Brain microvascular endothelial cell (primary cell): Measurements from ENCODE around the gene PSD4.
A peak's percentile ranks its signal among the peaks of the same experiment; 100 is the strongest.

Experiments used
- DNase-seq: peaks from one replicate; pipeline ENCODE4 v3.0.0-alpha.2; 2020
- H3K27ac ChIP-seq: fragments of 250-450 bp; sonication (Bioruptor Pico); 2 replicates; pipeline ENCODE4 v1.5.1; 2020; ENCODE audit warnings: mild to moderate bottlenecking, moderate library complexity
- H3K27me3 ChIP-seq: fragments of 250-450 bp; sonication (Bioruptor Pico); replicated peaks from 2 replicates; pipeline ENCODE4 v1.5.1; 2020; ENCODE audit warnings: mild to moderate bottlenecking
- H3K36me3 ChIP-seq: fragments of 250-450 bp; sonication (Bioruptor Pico); replicated peaks from 2 replicates; pipeline ENCODE4 v1.5.1; 2020; ENCODE audit warnings: mild to moderate bottlenecking
- H3K4me3 ChIP-seq: 2 replicates; pipeline ENCODE4 v1.5.1; 2011; ENCODE audit warnings: low read depth, mild to moderate bottlenecking, control low read depth, low read length, moderate library complexity
- in situ Hi-C: cut with HindIII; loops from 2 replicates; pipeline ENCODE4 v1.10.0; 2017; ENCODE audit warnings: low sequenced_read_pairs, low pct_ligation_motif_present
- TF ChIP-seq, protein P1 (sequence below): IDR thresholded peaks from 2 replicates; pipeline ENCODE4 v1.5.1; 2011; ENCODE audit warnings: low read depth, mild to moderate bottlenecking, moderate library complexity, low read length, control low read depth, inconsistent platforms; ENCODE audit errors: missing control alignments

Gene PSD4

DNA sequence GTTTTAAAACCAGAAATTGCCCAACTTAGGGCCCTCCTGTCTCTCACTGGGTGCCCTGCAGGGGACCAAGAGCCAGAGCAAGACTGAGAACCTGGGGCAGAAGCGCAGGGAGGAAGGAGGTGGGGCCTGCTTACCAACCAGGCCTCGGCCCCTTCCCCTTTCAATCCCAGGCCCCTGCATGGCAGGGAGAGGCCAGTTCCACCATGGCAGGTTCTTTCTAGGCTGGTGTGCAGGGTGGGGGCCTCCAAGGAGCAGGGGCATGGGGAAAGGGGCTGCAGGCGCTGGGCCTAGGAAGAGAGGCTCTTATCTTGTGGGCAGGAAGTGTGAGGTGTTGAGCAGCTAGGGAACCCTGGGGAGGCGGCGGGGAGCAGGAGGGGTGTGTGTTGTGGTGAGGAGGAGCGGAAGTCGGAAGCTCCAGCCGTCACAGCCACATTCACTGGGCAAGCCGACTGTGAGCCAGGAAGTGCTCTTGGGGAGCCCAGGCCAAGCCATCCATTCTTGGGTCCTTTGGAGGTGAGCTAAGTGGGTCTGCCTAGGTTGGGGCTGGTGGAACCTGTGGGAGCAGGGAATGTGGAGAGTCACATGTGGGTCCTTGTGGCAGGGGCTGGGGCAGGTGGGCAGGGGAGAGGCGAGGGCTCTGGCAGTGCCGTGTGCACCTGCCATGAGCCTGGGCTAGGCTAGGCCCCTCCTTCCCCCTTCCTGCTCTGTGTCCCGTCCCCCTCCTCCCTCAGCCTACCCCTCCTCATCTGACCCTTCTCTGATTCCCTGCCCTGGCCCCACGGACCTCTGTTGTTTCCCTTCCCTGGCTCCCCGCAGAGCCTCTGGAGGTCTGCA is at the start of gene PSD4:
PSD4 (plus strand) TSS at position 430 of the 834 bp plus-strand sequence. CDS start 8,486 bp downstream, outside the sequence.
- in situ Hi-C loops = no loop called here
- H3K36me3 ChIP-seq = no peaks in the 10 kb centered on the region
- H3K27me3 ChIP-seq = no peaks in the 10 kb centered on the region
- H3K4me3 ChIP-seq = no peak within 1 kb of the TSS
- TF ChIP-seq, protein P1, sequence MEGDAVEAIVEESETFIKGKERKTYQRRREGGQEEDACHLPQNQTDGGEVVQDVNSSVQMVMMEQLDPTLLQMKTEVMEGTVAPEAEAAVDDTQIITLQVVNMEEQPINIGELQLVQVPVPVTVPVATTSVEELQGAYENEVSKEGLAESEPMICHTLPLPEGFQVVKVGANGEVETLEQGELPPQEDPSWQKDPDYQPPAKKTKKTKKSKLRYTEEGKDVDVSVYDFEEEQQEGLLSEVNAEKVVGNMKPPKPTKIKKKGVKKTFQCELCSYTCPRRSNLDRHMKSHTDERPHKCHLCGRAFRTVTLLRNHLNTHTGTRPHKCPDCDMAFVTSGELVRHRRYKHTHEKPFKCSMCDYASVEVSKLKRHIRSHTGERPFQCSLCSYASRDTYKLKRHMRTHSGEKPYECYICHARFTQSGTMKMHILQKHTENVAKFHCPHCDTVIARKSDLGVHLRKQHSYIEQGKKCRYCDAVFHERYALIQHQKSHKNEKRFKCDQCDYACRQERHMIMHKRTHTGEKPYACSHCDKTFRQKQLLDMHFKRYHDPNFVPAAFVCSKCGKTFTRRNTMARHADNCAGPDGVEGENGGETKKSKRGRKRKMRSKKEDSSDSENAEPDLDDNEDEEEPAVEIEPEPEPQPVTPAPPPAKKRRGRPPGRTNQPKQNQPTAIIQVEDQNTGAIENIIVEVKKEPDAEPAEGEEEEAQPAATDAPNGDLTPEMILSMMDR = no peak
- DNase-seq = no peak
- H3K27ac ChIP-seq = no peak within 1 kb of the TSS

DNA sequence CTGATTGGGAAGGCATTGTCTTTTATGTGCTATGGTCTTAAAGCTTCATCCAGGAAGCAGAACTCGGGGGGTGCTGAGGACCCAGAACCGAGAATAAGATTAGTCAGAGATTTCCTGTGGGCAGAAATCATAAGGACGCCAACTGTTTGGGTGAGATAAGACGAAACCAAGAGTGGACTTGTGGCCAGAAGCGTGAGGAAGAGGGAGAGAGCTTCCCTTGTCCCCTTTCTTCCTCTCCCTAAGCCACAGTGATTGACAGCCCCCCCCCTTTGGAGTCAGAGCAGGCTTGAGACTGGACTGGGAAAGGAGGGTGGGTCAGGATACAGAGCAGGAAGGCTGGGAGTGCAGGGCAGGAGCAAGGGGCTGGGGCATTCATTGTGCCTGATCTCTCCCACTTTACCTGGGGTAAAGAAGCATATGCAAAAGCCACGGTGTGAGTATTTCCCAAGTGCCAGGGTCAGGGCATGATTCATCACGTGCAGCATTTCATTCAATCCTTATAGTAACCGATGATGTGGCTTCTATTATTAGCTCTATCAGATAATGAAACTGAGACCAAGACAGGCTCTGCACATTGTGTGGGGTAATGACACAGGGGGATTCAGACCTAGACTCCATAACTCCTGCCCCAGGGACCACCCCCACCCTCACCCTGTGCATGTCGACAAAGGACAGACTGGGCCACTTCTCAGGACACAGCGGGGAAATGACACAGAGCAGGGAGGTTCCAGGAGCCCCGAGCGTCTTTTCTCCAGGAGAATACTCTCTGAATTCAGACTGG is 49.4 kb upstream of the PSD4 start:
- in situ Hi-C loops = no loop called here
- H3K27me3 ChIP-seq = no peaks in the 10 kb centered on the region
- H3K36me3 ChIP-seq = no peaks in the 10 kb centered on the region
- H3K27ac ChIP-seq = no peak overlapping the region
- DNase-seq = peak; percentile 15
- TF ChIP-seq, protein P1 = no peak
- peak overlapping the region; percentile 3 for H3K4me3 ChIP-seq

DNA sequence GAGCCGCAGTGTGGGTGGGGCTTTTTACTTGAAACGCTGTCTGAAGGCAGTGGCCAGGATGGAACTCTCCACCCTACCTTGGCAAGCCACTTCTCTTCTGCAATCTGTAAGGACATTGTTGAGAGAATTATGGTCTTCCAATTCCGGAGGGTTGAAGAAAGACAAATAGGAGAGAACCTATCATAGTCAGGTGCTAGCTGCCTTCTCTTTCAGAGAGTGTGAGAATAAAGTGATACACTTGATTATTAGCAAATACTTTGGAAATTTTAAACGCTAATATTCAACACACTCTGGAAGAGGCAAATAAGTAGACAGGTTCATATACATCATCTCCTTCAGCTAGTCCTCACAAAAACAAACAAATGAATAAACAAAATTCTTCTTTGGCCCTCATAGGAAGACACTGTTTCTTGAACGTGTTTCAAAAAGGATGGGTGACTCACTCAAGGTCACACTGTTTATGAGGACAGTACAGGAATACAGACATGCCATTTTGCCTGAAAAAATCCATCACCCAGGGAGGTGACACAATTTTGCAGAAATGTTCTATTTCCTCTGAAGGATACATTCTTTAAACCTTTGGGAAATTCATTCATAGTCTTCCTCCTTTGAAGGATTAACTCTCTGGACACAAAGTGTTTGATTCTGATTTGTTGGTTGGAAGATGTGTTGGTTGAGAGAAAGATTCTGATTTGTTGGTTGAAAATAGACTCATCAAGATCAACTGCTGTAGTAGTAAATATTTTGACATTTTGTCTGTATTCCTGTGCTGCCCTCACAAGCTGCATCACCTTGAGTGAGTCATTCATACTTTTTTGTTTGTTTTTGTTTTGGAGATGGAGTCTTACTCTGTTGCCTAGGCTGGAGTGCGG is 48.6 kb upstream of the PSD4 start:
- Histone ChIP-seq H3K27ac (no peak overlapping the region), H3K4me3 (no peak overlapping the region), H3K36me3 (no peaks in the 10 kb centered on the region), H3K27me3 (no peaks in the 10 kb centered on the region)
- TF ChIP-seq, protein P1 = no peak
- no peak for DNase-seq
- in situ Hi-C loops = no loop called here

DNA sequence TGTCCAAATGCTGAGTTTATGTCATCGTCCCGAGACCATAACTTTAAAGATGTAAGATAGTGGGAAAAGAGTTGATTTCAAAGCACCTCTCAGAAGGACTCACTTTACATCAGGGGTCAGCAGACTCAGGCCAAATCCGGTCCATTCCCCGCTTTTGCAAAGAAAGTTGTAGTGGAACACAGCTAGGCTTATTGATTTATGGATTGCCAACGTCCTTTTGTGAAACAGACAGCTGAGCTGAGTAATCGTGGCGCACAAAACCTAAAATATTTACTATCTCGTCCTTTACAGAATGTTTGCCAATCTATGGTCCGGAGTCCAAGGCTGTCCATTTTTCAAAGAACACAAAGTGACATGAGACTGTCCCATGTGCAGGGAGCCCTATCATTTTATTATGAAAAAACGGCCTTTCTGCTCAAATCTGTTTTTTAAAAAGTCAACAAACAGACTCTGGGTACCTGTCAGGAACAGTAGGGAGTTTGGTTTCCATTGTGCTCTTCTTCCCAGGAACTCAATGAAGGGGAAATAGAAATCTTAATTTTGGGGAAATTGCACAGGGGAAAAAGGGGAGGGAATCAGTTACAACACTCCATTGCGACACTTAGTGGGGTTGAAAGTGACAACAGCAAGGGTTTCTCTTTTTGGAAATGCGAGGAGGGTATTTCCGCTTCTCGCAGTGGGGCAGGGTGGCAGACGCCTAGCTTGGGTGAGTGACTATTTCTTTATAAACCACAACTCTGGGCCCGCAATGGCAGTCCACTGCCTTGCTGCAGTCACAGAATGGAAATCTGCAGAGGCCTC is 46.7 kb upstream of the PSD4 start, which contains the start of gene IL1RN:
IL1RN (plus strand) TSS at position 754 of the 801 bp plus-strand sequence; CDS start at position 781, 27 bp downstream.
- no peak for DNase-seq
- Histone ChIP-seq H3K36me3 (no peaks in the 10 kb centered on the region), H3K27me3 (no peaks in the 10 kb centered on the region), H3K4me3 (no peak within 1 kb of the TSS), H3K27ac (no peak within 1 kb of the TSS)
- TF ChIP-seq, protein P1 = no peak
- in situ Hi-C loops = no loop called here
